K562 (cell line): ENCODE data around the gene NEURL4. TPM values are rescaled to one million over a fixed set of nuclear protein-coding genes. Genes with fewer than 3 reads are reported as not detected.

Experiments
- ATAC-seq: fragments of 200-7000 bp; cut with Tn5 transposase; 3 replicates; pipeline ENCODE4 v1.9.1; 2020; ENCODE audit warnings: moderate library complexity
- BruUV-seq: library from RNA; stranded (reverse); fragments of 400-500 nt; replicated peaks from 2 replicates; lab custom pipeline; 2021; lab: Mats Ljungman, UMichigan
- CTCF ChIA-PET: fragments of 300-600 bp; formaldehyde crosslinking; extraction: SDS; loops from one replicate; lab custom pipeline; 2021; ENCODE audit warnings: low intra/inter-chr PET ratio; lab: Yijun Ruan, JAX
- POLR2A ChIA-PET: fragments of 300-600, 350-650 bp; sonication (Branson Sonifier 250); formaldehyde crosslinking; extraction: SDS; loops from one replicate; lab custom pipeline; 2021; ENCODE audit warnings: antibody characterized with exemption, inconsistent platforms; lab: Yijun Ruan, JAX
- DNase-seq, 4 experiments: peaks; one replicate each; pipeline versions ENCODE4 v3.0.0 to v3.0.0-alpha.2; 2011 to 2018; ENCODE audit warnings: low spot score in 3 of 4, mixed read lengths in 3 of 4; ENCODE audit errors: extremely low read depth in 1 of 4
- FAIRE-seq: peaks from 2 replicates; lab custom pipeline; 2011; peaks lifted over from hg19 to GRCh38; lab: Jason Lieb, UNC
- H2AFZ ChIP-seq: 2 replicates; pipeline ENCODE4 v1.6.0; 2011; ENCODE audit warnings: low read depth, low read length, control low read depth, inconsistent platforms
- H3K27ac ChIP-seq: fragments of 200-600 bp; 3 replicates; pipeline ENCODE4 v1.8.0; 2011; ENCODE audit warnings: low read depth, mild to moderate bottlenecking, control low read depth, inconsistent platforms, low read length, moderate library complexity, mixed read lengths; ENCODE audit errors: extremely low read depth
- H3K27me3 ChIP-seq, 2 experiments: fragments of 300-600 bp in 1 of 2; 2 replicates in 1 of 2; 3 replicates in 1 of 2; pipeline versions ENCODE4 v1.6.0 to v1.8.0; 2011; ENCODE audit warnings: inconsistent platforms in 2 of 2, low read length in 2 of 2, mild to moderate bottlenecking in 1 of 2, mixed read lengths in 1 of 2, moderate library complexity in 1 of 2; ENCODE audit not compliant: control insufficient read depth in 2 of 2, insufficient read depth in 2 of 2
- H3K36me3 ChIP-seq: fragments of 300-600 bp; 3 replicates; pipeline ENCODE4 v1.8.0; 2011; ENCODE audit warnings: mild to moderate bottlenecking, low read length, inconsistent platforms; ENCODE audit not compliant: control insufficient read depth, insufficient read depth
- H3K4me1 ChIP-seq, 2 experiments: fragments of 200-600 bp in 1 of 2; replicated peaks in 1 of 2; 2 replicates in 1 of 2; 3 replicates in 1 of 2; pipeline versions ENCODE4 v1.5.1 to v1.8.0; 2011; ENCODE audit warnings: inconsistent platforms in 2 of 2, low read length in 2 of 2, mild to moderate bottlenecking in 1 of 2, mixed read lengths in 1 of 2, moderate library complexity in 1 of 2; ENCODE audit not compliant: control insufficient read depth in 2 of 2, insufficient read depth in 2 of 2
- H3K4me2 ChIP-seq: 2 replicates; pipeline ENCODE4 v1.6.1; 2011; ENCODE audit warnings: low read length, control low read depth, inconsistent platforms, mixed read lengths; ENCODE audit not compliant: insufficient read depth
- H3K4me3 ChIP-seq: fragments of 200-600 bp; sonication (generic), shearing (Covaris generic); 2 replicates; pipeline ENCODE4 v1.5.1; 2016; ENCODE audit warnings: control low read depth, inconsistent platforms
- H3K79me2 ChIP-seq: fragments of 200-600 bp; 3 replicates; pipeline ENCODE4 v1.8.0; 2011; ENCODE audit warnings: low read length, inconsistent platforms; ENCODE audit not compliant: control insufficient read depth, insufficient read depth
- H3K9ac ChIP-seq, 2 experiments: 2 replicates each; pipeline versions ENCODE4 v1.6.0 to v1.6.1; 2011; ENCODE audit warnings: low read depth in 2 of 2, low read length in 2 of 2, control low read depth in 1 of 2, inconsistent platforms in 1 of 2, mild to moderate bottlenecking in 1 of 2, mixed read lengths in 1 of 2; ENCODE audit not compliant: insufficient read depth in 1 of 2
- H3K9me1 ChIP-seq: one replicate; pipeline ENCODE4 v1.6.0; 2011; ENCODE audit warnings: inconsistent platforms, mild to moderate bottlenecking, low read length, moderate library complexity; ENCODE audit not compliant: control insufficient read depth, insufficient read depth
- H3K9me3 ChIP-seq: replicated peaks from 2 replicates; pipeline ENCODE4 v1.5.1; 2011; ENCODE audit warnings: low read depth, low read length, inconsistent platforms; ENCODE audit not compliant: control insufficient read depth, insufficient read depth
- H4K20me1 ChIP-seq: replicated peaks from 2 replicates; pipeline ENCODE4 v1.6.1; 2011; ENCODE audit warnings: low read length, inconsistent platforms, mixed read lengths; ENCODE audit not compliant: control insufficient read depth, insufficient read depth
- ATF4 ChIP-seq: fragments of 450-650 bp; formaldehyde crosslinking; IDR thresholded peaks from 2 replicates; pipeline ENCODE4 v1.4.0; 2022; ENCODE audit warnings: mild to moderate bottlenecking, moderate library complexity
- CREB3 ChIP-seq: fragments of 450-650 bp; conservative IDR thresholded peaks from 2 replicates; pipeline ENCODE4 v1.6.1; 2016; ENCODE audit warnings: missing genetic modification characterization, low read depth, mild to moderate bottlenecking, missing compliant biosample characterization, moderate library complexity
- ELF1 ChIP-seq: fragments of 200-800 bp; sonication (Bioruptor generic); IDR thresholded peaks from 2 replicates; pipeline ENCODE4 v1.6.1; 2016; ENCODE audit warnings: missing genetic modification characterization, missing compliant biosample characterization
- ETV1 ChIP-seq: fragments of 450-650 bp; conservative IDR thresholded peaks from 2 replicates; pipeline ENCODE4 v1.6.1; 2016; ENCODE audit warnings: missing genetic modification characterization, control low read depth, low read depth, missing compliant biosample characterization
- FOXP4 ChIP-seq: sonication (generic); formaldehyde crosslinking; IDR thresholded peaks from 2 replicates; pipeline ENCODE4 v1.8.0; 2022; ENCODE audit warnings: mild to moderate bottlenecking, missing genetic modification reagents, borderline replicate concordance
- KLF6 ChIP-seq: fragments of 250-450 bp; sonication (Bioruptor Pico); IDR thresholded peaks from 2 replicates; pipeline ENCODE4 v1.4.0; 2020; ENCODE audit warnings: mild to moderate bottlenecking, moderate library complexity, borderline replicate concordance
- POLR2AphosphoS5 ChIP-seq: IDR thresholded peaks from 2 replicates; pipeline ENCODE4 v1.6.1; 2011; ENCODE audit warnings: mild to moderate bottlenecking, low read depth, low read length, moderate library complexity; ENCODE audit not compliant: control insufficient read depth, insufficient read depth
- SMARCC2 ChIP-seq: fragments of 450-650 bp; IDR thresholded peaks from 2 replicates; pipeline ENCODE4 v1.6.1; 2017; ENCODE audit warnings: antibody characterized with exemption, moderate library complexity, mild to moderate bottlenecking, low read depth
- TEAD4 ChIP-seq, 2 experiments: sonication (generic) in 1 of 2; formaldehyde crosslinking in 1 of 2; IDR thresholded peaks; 2 replicates each; pipeline versions ENCODE4 v1.6.1 to v1.8.0; 2012 to 2022; ENCODE audit warnings: borderline replicate concordance in 1 of 2, inconsistent platforms in 1 of 2, low read length in 1 of 2, mild to moderate bottlenecking in 1 of 2, missing genetic modification reagents in 1 of 2
- ZNF197 ChIP-seq: fragments of 200-800 bp; sonication (Bioruptor generic); IDR thresholded peaks from 2 replicates; pipeline ENCODE4 v1.6.1; 2016; ENCODE audit warnings: low read depth, missing genetic modification characterization, missing compliant biosample characterization
- ZNF766 ChIP-seq: fragments of 200-800 bp; sonication (Bioruptor generic); conservative IDR thresholded peaks from 2 replicates; pipeline ENCODE4 v1.6.1; 2016; ENCODE audit warnings: missing genetic modification characterization, missing compliant biosample characterization
- WGBS: fragments of 100-300 bp; shearing (Covaris generic); methylation state at CpG from one replicate; pipeline ENCODE4 v1.1.6; 2016; ENCODE audit warnings: low coverage, mixed read lengths; ENCODE audit not compliant: insufficient coverage; ENCODE audit errors: missing lambda C conversion rate; 5-methylcytosine and 5-hydroxymethylcytosine counted together
- in situ Hi-C: fragments of 300-500 bp; cut with MboI; formaldehyde crosslinking; loops from 4 replicates; pipeline ENCODE4 v1.15.0; 2018; ENCODE audit warnings: inconsistent platforms, mixed read lengths
- intact Hi-C: fragments of 100-400 bp; cut with micrococcal nuclease; formaldehyde crosslinking; loops from 2 replicates; pipeline ENCODE4 v1.14.2; 2022
- polyA plus RNA-seq, 8 experiments: library from polyadenylated mRNA; depleted of rRNA in 4 of 8; stranded (reverse) in 5 of 8; unstranded in 3 of 8; fragments of >200 nt; fragmentation: Nextera tagmentation in 2 of 8; fragmentation: Illumina TruSeq in 1 of 8; extraction: Ambion mirVana in 2 of 8; extraction: Trizol in 1 of 8; gene quantifications; 2 replicates each; pipeline versions ENCODE4 v1.2.1 to v1.2.3, GENCODE V29; 2011 to 2014; ENCODE audit warnings: inconsistent platforms in 1 of 8, missing spikeins in 1 of 8
- total RNA-seq, 7 experiments: library from RNA; depleted of rRNA in 6 of 7; stranded (reverse); fragments of >200 nt in 6 of 7; fragmentation: Illumina TruSeq in 2 of 7; extraction: Trizol in 2 of 7; gene quantifications; 2 replicates each; pipeline versions ENCODE4 v1.2.1 to v1.2.3, GENCODE V29; 2011 to 2021; ENCODE audit warnings: low replicate concordance in 1 of 7
- TF ChIP-seq, protein P1 (sequence below): fragments of 250-450 bp; sonication (Bioruptor Pico); IDR thresholded peaks from 2 replicates; pipeline ENCODE4 v1.8.0; 2021; ENCODE audit warnings: moderate library complexity, mild to moderate bottlenecking, inconsistent platforms

Gene NEURL4
- total and polyA plus RNA-seq, 9 of the 15 experiments (the other 6 are each of a cell fraction or from before 2014, with no cell fraction given), result 0.08 to 37.4 (median 11.5) TPM

GRCh38 chr17:7317161-7317803 is 11.9 kb downstream of the NEURL4 start:
- intact Hi-C loops, result no loop called here
- ATAC-seq (no peak), FAIRE-seq (no peak), DNase-seq (no peak)
- H3K36me3 ChIP-seq, result peaks cover 73% of the 10 kb centered on the region; the same call in 2 of the 3 replicates
- peaks cover 3% of the 10 kb centered on the region for H3K9me1 ChIP-seq
- H3K27ac ChIP-seq, result no peak overlapping the region
- H3K9me3 ChIP-seq, result no peaks in the 10 kb centered on the region
- peaks cover 5% of the 10 kb centered on the region for H4K20me1 ChIP-seq
- ChIA-PET POLR2A (interaction anchor here (0.6 to 0.8 kb wide), 3 partner anchors 8 to 168 kb away, joined by 3 read pairs; no protein-coding TSS in a partner anchor), CTCF (no interaction called here)
- H3K79me2 ChIP-seq, result peaks cover 11% of the 10 kb centered on the region
- peaks cover 5 to 26% of the 10 kb centered on the region in 2 experiments; a peak in 3 of 5 replicates for H3K4me1 ChIP-seq
- no TSS peak for BruUV-seq
- H2AFZ ChIP-seq, result no peak overlapping the region
- H3K9ac ChIP-seq, result no peak overlapping the region
- no peak overlapping the region for H3K4me3 ChIP-seq
- TF ChIP-seq CREB3 (tag), result no peak
- TF ChIP-seq POLR2AphosphoS5, result no peak
- no peak for TF ChIP-seq ETV1 (tag)
- no peak for TF ChIP-seq TEAD4 (IDR thresholded peaks at IDR 0.05; ENCODE audit: low read length)
- no peak for TF ChIP-seq TEAD4 (CRISPR knock-in tag; IDR thresholded peaks at IDR 0.05; ENCODE audit: borderline replicate concordance)
- no peak for TF ChIP-seq ZNF197
- TF ChIP-seq ZNF766 (CRISPR knock-in tag), result no peak
- TF ChIP-seq, protein P1, sequence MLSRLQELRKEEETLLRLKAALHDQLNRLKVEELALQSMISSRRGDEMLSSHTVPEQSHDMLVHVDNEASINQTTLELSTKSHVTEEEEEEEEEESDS, result no peak
- no peak for TF ChIP-seq SMARCC2
- TF ChIP-seq FOXP4, result no peak
- no peak for TF ChIP-seq ATF4 (CRISPR knock-in tag)
- no peak for TF ChIP-seq ELF1
- TF ChIP-seq KLF6 (CRISPR knock-in tag), result no peak
- in situ Hi-C loops, result no loop called here
- no peaks in the 10 kb centered on the region for H3K27me3 ChIP-seq
- no peak overlapping the region for H3K4me2 ChIP-seq
- WGBS, result 92% methylated on average over 11 of the region's 16 CpGs
